GM18526 (cell line): Measurements from ENCODE around the gene CYP2A13.

ENCODE experiments used
- POLR2A ChIP-seq: IDR thresholded peaks from 3 replicates; pipeline ENCODE4 v1.6.1; 2011; ENCODE audit not compliant: insufficient read length; ENCODE audit errors: extremely low read depth

The CYP2A13 gene, protein sequence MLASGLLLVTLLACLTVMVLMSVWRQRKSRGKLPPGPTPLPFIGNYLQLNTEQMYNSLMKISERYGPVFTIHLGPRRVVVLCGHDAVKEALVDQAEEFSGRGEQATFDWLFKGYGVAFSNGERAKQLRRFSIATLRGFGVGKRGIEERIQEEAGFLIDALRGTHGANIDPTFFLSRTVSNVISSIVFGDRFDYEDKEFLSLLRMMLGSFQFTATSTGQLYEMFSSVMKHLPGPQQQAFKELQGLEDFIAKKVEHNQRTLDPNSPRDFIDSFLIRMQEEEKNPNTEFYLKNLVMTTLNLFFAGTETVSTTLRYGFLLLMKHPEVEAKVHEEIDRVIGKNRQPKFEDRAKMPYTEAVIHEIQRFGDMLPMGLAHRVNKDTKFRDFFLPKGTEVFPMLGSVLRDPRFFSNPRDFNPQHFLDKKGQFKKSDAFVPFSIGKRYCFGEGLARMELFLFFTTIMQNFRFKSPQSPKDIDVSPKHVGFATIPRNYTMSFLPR

DNA sequence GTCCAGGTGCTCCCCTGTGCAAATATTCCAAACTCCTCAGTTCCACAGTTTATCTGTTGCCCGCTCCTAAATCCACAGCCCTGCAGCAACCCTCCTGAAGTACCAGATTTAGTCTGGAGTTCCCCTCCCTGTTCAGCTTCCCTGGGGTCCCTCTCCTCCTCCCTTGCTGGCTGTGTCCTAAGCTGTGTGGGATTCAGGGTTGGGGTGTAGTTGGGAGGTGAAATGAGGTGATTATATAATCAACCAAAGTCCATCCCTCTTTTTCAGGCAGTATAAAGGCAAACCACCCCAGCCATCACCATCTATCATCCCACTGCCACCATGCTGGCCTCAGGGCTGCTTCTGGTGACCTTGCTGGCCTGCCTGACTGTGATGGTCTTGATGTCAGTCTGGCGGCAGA lies at the start of gene CYP2A13:
TSS of gene CYP2A13 (plus strand) at position 301 of the 400 bp plus-strand sequence. CDS start at position 322, 21 bp downstream.
- no peak for TF ChIP-seq POLR2A

DNA sequence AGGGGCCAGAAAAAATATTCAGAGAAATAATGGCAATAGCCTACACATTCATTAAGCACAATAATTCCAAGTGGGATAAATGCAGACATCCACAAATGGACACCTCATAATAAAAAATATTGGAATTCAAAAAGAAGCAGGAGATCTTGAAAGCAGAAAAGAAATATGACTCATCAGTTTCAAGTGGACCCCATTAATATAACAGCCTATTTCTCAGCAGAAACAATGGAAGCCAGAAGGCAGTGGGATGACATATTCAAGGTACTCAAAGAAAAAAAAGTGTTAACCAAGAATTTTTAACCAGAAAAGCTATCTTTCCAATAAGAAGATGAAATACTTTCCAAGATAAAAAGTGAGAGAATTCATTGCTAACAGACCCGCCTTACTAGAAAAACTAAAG lies 48.4 kb upstream of the CYP2A13 start:
- no peak for TF ChIP-seq POLR2A

DNA sequence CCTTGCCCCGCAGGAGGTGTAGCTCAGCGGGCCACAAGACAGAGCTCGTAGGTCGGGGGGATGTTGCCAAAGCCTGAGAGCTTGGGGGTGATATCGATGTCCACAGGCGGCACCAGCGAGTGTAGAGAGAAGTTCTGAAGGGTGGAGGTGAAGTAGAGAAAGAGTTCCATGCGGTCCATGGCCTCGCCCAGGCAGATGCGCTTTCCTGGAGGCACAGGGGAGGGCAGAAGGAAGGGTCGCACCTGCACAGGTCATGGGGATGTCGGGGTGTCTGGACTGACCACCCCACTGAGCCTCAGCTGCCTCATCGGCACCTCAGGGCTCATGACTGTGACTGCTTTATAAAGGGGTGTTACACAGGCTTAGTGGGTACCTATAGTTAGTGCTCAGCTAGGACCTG lies 37.8 kb upstream of the CYP2A13 start:
- no peak for TF ChIP-seq POLR2A

DNA sequence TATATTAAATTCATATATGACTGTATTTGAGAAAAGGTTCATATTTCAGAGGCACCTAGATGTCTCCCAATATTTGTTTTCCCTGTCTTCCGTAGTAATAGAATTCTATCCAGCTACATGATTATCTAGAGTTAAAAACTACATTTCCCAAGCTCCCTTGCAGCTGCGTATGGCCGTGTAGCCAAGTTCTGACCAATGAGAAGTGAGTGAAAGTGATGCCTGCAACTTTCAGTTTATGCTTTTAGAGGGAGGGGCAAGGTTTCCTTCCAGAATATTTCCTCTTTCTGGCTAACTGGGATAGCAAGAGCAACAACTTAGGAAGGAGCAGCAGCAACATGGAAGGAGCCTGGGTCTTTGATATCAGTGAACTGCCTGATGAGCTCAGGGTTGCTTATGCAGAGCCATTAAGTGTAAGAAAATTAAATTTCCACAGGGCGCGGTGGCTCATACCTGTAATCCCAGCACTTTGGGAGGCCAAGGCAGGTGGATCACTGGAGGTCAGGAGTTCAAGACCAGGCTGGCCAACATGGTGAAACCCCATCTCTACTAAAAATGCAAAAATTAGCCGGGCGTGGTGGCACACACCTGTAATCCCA lies 23.2 kb upstream of the CYP2A13 start:
- TF ChIP-seq POLR2A = no peak

DNA sequence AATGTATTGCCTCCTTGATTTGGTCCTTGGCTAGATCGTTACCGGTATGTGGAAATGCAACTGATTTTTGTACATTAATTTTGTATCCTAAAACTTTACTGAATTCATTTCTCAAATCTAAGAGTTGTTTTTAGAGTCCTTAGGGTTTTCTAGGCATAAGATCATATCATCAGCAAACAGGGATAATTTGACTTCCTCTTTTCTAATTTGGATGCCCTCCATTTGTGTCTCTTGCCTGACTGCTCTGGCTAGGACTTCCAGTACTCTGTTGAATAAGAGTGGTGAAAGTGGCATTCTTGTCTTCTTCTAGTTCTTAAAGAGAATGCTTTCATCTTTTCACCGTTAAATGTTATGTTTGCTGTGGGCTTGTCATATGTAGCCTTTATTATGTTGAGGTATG lies 12.0 kb upstream of the CYP2A13 start:
- no peak for TF ChIP-seq POLR2A

DNA sequence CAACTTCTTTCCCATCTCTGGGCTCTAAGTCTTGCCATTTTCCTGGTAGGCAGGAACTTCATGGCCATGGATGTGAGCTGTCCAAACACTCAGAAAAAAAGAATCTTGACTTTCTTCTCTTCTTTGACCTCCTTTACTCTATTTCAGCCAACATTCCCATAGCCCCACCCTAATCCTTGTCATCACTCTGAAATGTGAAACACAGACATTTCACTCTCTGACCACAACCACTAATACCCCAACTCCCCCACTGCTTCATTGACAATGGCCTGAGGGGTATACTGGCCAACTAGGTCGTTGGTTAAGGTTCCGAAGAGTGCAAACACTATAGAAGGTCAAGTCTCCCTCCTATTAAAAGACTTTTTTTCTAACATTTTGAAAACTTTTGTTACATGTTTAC lies 4.7 kb upstream of the CYP2A13 start:
- no peak for TF ChIP-seq POLR2A

DNA sequence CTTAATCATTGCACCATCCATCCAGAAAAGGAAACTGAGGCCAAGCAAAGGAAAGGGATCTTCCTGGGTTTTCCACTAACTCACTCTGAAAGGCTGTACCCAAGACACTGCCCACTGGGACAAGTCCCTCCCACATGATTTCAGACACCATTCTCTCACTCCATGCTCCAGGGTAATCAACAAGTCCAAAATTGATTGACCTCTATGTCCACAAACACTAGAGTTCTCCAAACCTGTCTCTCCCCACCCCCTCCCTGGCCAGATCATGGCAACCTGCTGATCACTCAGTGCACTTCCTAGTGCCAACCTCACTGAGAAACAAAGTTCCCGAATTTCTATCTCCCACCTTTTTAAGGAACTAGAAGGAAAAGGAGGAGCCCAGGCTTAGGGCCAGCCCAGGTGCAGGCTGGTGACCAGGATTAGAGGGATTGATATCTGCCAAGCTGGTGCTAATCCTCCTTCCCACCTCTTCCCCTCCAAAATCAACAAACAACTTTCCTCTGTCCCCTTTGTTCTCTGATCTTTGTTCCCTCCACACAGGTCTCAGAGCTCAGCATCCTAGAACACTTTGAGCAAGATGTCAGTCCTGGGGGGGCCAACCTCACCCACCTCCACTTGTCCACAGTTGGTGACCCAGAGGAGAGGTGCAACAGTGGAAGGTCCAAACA lies 2.4 kb upstream of the CYP2A13 start:
- no peak for TF ChIP-seq POLR2A

DNA sequence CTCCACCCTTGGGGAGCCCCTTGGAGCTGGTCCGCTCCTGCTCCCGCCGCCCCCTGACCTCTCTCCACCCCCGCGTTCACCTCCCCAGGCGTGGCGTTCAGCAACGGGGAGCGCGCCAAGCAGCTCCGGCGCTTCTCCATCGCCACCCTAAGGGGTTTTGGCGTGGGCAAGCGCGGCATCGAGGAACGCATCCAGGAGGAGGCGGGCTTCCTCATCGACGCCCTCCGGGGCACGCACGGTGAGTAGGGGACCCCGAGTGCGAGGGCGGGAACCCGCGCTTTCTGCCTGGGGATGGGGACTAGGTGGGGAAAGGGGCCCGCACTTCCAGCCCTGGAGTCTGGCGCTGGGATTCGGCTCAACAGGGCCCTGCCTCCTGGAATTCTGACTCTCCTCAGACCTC lies 1.7 kb downstream of the CYP2A13 start:
- TF ChIP-seq POLR2A = no peak

DNA sequence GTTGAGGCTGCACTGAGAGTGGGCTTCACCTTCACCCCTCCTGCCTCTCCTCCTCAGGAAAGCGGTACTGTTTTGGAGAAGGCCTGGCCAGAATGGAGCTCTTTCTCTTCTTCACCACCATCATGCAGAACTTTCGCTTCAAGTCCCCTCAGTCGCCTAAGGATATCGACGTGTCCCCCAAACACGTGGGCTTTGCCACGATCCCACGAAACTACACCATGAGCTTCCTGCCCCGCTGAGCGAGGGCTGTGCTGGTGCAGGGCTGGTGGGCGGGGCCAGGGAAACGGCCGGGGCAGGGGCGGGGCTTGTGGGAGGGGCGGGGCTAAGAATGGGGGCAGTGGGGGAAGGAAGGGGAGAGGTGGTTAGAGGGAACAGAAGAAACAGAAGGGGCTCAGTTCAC lies 7.5 kb downstream of the CYP2A13 start:
- no peak for TF ChIP-seq POLR2A

DNA sequence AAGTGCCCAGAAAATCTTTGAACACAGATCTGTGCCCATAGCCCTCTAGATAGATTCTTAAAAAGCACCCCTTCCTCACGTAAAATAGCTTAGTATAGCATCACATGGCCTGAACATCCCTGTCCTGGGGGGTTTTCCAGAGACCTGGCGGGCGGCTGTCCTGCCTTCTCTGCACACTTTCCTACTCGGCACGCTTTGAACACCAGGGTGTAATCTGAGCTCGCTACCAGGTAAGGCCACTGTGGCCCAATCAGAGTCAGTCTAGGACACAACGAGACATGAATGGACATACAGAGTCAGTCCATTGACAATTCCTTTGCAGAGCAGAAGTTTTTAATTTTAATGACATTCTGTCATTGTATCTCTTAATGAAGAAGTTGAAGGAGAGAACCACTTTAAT lies 8.1 kb downstream of the CYP2A13 start:
- TF ChIP-seq POLR2A = no peak

DNA sequence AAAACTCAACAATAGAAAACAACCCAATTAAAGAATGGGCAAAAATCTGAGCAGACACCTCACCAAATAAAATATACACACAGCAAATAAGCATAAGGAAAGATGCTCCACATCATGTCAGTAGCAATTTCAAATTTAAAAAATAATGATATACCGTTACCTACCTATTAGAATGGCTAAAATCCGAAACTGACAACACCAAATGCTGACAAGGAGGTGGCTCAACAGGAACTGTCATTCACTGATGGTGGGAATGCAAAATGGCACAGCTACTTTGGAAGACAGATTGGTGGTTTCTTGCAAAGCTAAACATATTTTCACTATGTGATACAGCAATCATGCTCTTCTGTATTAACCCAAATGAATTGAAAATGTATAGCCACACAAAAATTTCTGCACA lies 9.1 kb downstream of the CYP2A13 start:
- TF ChIP-seq POLR2A = no peak

DNA sequence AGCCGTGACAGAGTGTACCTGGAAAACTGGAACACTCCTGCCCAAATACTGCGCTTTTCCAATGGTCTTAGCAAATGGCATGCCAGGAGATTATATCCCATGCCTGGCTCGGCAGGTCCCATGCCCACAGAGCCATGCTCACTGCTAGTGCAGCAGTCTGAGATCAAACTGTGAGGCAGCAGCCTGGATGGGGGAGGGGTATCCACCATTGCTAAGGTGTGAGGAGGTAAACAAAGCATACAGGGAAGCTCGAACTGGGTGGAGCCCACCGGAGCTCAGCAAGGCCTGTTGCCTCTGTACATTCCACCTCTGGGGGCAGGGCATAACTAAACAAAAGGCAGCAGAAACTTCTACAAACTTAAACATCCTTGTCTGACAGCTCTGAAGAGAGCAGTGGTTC lies 10.5 kb downstream of the CYP2A13 start:
- no peak for TF ChIP-seq POLR2A

DNA sequence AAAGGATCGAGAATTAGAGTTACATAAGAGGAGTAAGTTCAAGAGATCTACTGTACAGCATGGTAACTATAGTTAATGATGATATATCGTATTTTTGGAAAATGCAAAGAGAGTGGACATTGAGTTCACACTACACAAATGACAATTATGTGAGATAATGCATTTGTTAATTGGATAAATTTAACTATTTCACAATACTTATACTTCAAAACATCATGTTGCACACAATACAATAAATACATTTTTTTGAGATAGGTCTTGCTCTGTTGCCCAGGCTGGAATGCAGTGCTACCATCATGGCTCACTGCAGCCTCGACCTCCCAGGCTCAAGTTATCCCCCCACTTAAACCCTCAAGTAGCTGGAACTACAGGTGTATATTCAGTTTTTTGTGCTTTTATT lies 17.9 kb downstream of the CYP2A13 start:
- no peak for TF ChIP-seq POLR2A

DNA sequence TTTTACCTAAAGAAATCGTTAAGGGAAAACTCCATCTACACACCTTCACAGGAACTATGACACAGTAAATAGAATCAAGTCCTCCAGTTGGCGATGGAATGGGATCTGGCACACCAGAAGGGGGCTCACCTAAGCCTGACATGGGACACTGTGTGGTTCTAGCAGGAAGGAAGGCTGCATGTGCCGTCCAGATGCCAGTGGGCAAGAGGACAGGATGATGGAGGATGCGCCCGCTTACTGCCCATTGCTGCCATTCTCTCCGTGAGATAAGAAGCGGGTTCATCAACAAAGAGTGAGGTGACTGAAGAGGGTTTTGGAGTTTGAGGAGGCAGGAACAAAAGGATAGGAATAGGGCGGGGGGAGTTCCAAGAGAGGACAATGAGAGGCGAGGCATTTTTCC lies 23.0 kb downstream of the CYP2A13 start:
- no peak for TF ChIP-seq POLR2A

DNA sequence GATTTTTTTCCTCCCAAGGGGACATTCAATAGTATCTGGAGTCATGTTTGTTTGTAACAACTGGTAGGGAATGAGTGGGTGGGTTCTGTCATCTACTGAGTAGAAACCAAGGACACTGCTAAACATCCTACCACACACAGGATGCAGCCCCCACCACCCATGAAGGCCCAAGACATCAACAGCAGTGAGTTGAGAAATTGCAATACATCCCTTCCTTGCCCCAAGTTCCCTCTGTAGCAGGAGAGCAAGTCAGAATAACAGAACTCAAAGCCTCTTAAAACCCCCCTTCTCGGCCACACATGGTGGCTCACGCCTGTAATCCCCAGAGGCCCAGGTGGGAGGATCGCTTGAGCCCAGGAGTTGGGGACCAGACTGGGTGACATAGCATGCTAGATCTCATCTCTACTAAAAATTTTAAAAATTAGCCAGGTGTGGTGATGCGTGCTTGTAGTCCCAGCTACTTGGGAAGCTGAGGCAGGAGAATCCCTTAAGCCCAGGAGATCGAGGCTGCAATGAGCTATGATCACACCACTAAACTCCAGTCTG lies 23.6 kb downstream of the CYP2A13 start:
- no peak for TF ChIP-seq POLR2A

DNA sequence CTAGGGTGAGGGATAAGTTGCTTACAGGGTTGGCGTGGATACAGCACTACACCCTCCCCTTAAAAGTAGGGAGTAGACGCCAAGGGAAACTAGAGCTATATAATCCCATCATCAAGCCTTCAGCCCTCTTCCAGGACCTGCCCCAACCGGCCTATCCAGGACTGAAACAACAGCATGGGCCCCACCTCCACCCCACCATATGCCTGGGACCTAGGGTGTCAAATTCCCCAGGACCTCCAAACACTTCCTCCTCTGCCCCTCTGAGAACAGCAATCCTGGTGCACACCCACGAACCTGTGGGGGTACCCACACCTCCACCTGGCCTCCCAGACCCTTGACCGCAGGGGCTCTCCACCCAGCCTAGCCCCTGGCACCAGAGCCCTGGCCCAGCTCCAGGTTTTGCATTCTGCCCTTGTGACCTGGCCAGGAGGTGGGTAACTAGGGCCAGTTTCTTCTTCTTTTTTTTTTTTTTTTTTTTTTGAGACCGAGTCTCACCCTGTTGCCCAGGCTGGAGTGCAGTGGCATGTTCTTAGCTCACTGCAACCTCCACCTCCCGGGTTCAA lies 24.6 kb downstream of the CYP2A13 start:
- TF ChIP-seq POLR2A = no peak

DNA sequence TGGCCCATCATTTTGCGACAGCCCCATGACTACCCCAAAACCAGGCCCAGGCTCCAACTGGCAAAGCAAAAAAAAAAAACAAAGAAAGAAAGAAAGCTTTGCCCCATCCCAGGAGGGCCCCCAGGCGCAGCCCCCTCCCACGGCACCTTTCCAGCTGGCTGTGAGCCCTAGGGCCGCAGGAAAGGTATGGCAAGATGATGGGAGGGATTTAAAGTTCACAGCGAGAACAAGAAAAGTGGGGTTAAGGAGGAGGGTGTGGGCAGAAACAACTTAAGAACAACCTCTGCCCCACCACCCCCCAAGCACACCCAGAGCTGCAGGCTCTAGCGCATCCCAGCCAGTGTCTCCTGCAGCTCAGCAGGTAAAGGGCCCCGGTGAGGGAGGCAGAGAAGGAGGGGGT lies 25.9 kb downstream of the CYP2A13 start, which contains the start of gene CYP2F1:
TSS of gene CYP2F1 (plus strand) at position 301 of the 400 bp plus-strand sequence. CDS start 1,757 bp downstream, outside the sequence.
- no peak for TF ChIP-seq POLR2A
